Smooth muscle cell (in vitro differentiated cells): ENCODE data around the gene FAM117B. TPM values are rescaled to one million over a fixed set of nuclear protein-coding genes. Genes with fewer than 3 reads are reported as not detected.
A peak's percentile ranks its signal among the peaks of the same experiment; 100 is the strongest.

ENCODE experiments used
- DNase-seq: peaks from one replicate; lab custom pipeline; 2025; ENCODE audit not compliant: unreplicated experiment; lab: John Stamatoyannopoulos, UW
- H2AFZ ChIP-seq: fragments of 200-600 bp; sonication (generic); 2 replicates; pipeline ENCODE4 v1.6.0; 2016; ENCODE audit warnings: antibody characterized with exemption, low read depth, mild to moderate bottlenecking
- H3F3A ChIP-seq: fragments of 200-600 bp; sonication (generic); 2 replicates; pipeline ENCODE4 v1.6.0; 2017; ENCODE audit warnings: antibody characterized with exemption, low read depth
- H3K27ac ChIP-seq: fragments of 200-600 bp; sonication (generic); 2 replicates; pipeline ENCODE4 v1.5.1; 2016; ENCODE audit warnings: low read depth, mild to moderate bottlenecking
- H3K27me3 ChIP-seq: fragments of 200-600 bp; sonication (generic); 2 replicates; pipeline ENCODE4 v1.6.1; 2016; ENCODE audit warnings: low read depth, mild to moderate bottlenecking
- H3K36me3 ChIP-seq: fragments of 200-600 bp; sonication (generic); 2 replicates; pipeline ENCODE4 v1.5.1; 2016; ENCODE audit warnings: low read depth
- H3K4me1 ChIP-seq: fragments of 200-600 bp; sonication (generic); 2 replicates; pipeline ENCODE4 v1.5.1; 2016; ENCODE audit warnings: low read depth
- H3K4me2 ChIP-seq: fragments of 200-600 bp; sonication (generic); 2 replicates; pipeline ENCODE4 v1.6.0; 2016; ENCODE audit warnings: mild to moderate bottlenecking
- H3K4me3 ChIP-seq: fragments of 200-600 bp; sonication (generic); 2 replicates; pipeline ENCODE4 v1.5.1; 2016; ENCODE audit warnings: mild to moderate bottlenecking
- H3K79me2 ChIP-seq: fragments of 200-600 bp; sonication (generic); 2 replicates; pipeline ENCODE4 v1.6.0; 2016; ENCODE audit warnings: low read depth, mild to moderate bottlenecking
- H3K9ac ChIP-seq: fragments of 200-600 bp; sonication (generic); 2 replicates; pipeline ENCODE4 v1.6.0; 2016; ENCODE audit warnings: low read depth
- H3K9me3 ChIP-seq: fragments of 200-600 bp; sonication (generic); replicated peaks from 2 replicates; pipeline ENCODE4 v1.5.1; 2016; ENCODE audit warnings: low read depth
- H4K20me1 ChIP-seq: fragments of 200-600 bp; sonication (generic); 2 replicates; pipeline ENCODE4 v1.6.0; 2016; ENCODE audit warnings: low read depth
- WGBS: methylation state at CpG from one replicate; pipeline ENCODE4 v1.1.7; 2016; ENCODE audit warnings: low lambda C conversion rate; 5-methylcytosine and 5-hydroxymethylcytosine counted together
- polyA plus RNA-seq: library from polyadenylated mRNA; unstranded; fragments of >200 nt; fragmentation: Nextera tagmentation; extraction: Ambion mirVana; gene quantifications from 2 replicates; pipeline ENCODE4 v1.2.1, GENCODE V29; 2016
- total RNA-seq: library from RNA; depleted of rRNA; stranded (reverse); fragments of >200 nt; gene quantifications from 2 replicates; pipeline ENCODE4 v1.2.3, GENCODE V29; 2014
- TF ChIP-seq, protein P1 (sequence below): fragments of 200-600 bp; sonication (generic); IDR thresholded peaks from 2 replicates; pipeline ENCODE4 v1.5.1; 2017; ENCODE audit warnings: borderline replicate concordance, mild to moderate bottlenecking, antibody characterized with exemption; ENCODE audit not compliant: insufficient read depth, poor library complexity, severe bottlenecking

FAM117B gene
- total and polyA plus RNA-seq, 2 experiments from 2014 or later = 5.4 to 11.1 TPM

DNA sequence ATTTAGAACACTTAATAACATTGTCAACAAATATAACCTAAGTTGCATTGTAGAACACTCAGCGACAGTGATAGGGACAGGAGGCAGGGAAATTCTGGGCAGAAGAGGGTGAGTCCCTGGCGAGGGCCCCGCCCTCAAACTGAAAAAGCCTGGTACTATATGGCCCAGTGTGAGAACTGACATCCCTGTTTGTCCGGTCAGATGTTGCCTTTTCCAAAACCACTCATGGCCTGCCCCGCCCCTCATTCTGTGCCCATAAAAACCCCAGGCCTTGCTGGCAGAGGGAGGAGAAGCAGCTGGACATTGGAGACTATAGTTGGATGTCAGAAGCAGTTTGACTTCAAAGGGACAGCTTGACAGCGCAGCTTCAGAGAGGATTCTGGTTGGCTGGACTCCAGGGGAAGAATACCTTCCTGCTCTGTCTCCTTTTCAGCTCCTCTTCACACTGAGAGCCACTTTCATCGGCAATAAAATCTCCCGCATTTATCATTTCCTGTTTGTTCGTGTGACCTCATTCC is 47.0 kb downstream of the FAM117B start:
- Histone ChIP-seq H3F3A (no peaks in the 10 kb centered on the region), H3K9me3 (no peaks in the 10 kb centered on the region), H3K36me3 (no peaks in the 10 kb centered on the region), H4K20me1 (no peaks in the 10 kb centered on the region), H3K4me1 (no peaks in the 10 kb centered on the region), H3K9ac (no peak overlapping the region), H3K27me3 (no peaks in the 10 kb centered on the region), H3K79me2 (peaks cover 12% of the 10 kb centered on the region), H3K4me3 (no peak overlapping the region), H3K4me2 (no peak overlapping the region), H2AFZ (no peak overlapping the region), H3K27ac (no peak overlapping the region)
- 77% methylated on average over 9 of the region's 9 CpGs for WGBS
- no peak for DNase-seq
- TF ChIP-seq, protein P1, sequence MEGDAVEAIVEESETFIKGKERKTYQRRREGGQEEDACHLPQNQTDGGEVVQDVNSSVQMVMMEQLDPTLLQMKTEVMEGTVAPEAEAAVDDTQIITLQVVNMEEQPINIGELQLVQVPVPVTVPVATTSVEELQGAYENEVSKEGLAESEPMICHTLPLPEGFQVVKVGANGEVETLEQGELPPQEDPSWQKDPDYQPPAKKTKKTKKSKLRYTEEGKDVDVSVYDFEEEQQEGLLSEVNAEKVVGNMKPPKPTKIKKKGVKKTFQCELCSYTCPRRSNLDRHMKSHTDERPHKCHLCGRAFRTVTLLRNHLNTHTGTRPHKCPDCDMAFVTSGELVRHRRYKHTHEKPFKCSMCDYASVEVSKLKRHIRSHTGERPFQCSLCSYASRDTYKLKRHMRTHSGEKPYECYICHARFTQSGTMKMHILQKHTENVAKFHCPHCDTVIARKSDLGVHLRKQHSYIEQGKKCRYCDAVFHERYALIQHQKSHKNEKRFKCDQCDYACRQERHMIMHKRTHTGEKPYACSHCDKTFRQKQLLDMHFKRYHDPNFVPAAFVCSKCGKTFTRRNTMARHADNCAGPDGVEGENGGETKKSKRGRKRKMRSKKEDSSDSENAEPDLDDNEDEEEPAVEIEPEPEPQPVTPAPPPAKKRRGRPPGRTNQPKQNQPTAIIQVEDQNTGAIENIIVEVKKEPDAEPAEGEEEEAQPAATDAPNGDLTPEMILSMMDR = no peak

DNA sequence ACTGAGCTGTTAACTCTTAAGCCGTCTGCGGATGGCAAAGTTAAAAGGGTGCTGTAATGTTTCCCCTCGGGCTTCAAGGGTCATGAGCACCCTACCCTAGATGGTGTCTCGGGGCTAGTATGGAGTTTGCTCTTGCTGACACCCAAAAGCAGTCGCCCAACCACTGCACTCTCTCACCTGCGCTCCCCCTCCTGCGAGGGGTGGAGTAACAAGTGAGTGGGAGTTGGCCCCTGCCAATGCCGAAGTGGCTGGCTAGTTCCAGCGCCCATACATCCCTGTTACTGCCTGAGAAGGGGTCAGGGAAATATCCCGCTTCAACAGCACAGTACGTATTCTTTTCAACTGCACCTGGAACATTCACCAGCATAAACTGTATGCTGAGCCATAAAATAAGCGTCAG is 47.5 kb downstream of the FAM117B start:
- WGBS = 89% methylated on average over 12 of the region's 12 CpGs
- DNase-seq = no peak
- peaks cover 11% of the 10 kb centered on the region for H3K79me2 ChIP-seq
- H3K4me2 ChIP-seq = no peak overlapping the region
- H3K4me1 ChIP-seq = no peaks in the 10 kb centered on the region
- H3K9ac ChIP-seq = no peak overlapping the region
- no peak overlapping the region for H2AFZ ChIP-seq
- TF ChIP-seq, protein P1 = no peak
- no peak overlapping the region for H3K27ac ChIP-seq
- no peaks in the 10 kb centered on the region for H3K9me3 ChIP-seq
- no peaks in the 10 kb centered on the region for H3F3A ChIP-seq
- no peaks in the 10 kb centered on the region for H3K36me3 ChIP-seq
- H3K4me3 ChIP-seq = no peak overlapping the region
- H4K20me1 ChIP-seq = no peaks in the 10 kb centered on the region
- H3K27me3 ChIP-seq = no peaks in the 10 kb centered on the region

DNA sequence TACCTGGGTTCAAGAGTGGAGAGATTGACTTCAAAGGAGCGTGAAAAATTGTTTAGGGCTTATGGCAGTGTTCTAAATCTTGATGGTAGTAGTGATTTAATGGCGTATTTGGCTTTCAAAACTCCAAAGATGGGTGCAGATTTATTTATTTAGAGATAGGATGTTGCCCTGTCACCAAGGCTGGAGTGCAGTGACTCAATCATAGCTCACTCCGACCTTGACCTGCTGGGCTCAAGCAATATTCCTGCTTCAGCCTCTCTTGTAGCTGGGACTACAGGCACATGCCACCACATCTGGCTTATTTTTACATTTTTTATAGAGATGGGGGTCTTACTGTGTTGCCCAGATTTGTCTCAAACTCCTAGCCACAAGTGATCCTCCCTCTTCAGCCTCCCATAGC is 52.5 kb downstream of the FAM117B start:
- Histone ChIP-seq H3F3A (peaks cover 3% of the 10 kb centered on the region), H3K27ac (no peak overlapping the region), H2AFZ (no peak overlapping the region), H3K4me1 (peaks cover 3% of the 10 kb centered on the region), H3K9me3 (no peaks in the 10 kb centered on the region), H3K4me2 (no peak overlapping the region), H4K20me1 (no peaks in the 10 kb centered on the region), H3K79me2 (peaks cover 6% of the 10 kb centered on the region), H3K27me3 (no peaks in the 10 kb centered on the region), H3K36me3 (no peaks in the 10 kb centered on the region), H3K4me3 (no peak overlapping the region), H3K9ac (no peak overlapping the region)
- no peak for DNase-seq
- TF ChIP-seq, protein P1 = no peak
- 93% methylated on average over 3 of the region's 3 CpGs for WGBS

DNA sequence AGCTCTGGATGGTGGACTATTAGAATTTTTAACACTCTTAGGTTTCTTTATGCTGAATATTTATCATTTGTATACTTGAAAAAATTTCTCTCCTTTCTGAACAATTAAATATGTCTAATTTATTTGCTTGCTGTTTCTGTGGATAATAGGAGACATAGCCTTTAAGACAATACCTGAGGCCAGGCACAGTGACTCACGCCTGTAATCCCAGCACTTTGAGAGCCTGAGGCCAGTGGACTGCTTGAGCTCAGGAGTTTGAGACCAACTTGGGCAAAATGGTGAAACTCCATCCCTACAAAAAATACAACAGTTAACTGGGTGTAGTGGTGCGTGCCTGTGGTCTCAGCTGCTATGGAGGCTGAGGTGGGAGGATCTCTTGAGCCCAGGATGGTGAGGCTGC is 54.7 kb downstream of the FAM117B start:
- Histone ChIP-seq H3F3A (peaks cover 3% of the 10 kb centered on the region), H2AFZ (no peak overlapping the region), H3K27ac (peak overlapping the region; percentile 62), H4K20me1 (no peaks in the 10 kb centered on the region), H3K4me1 (peaks cover 3% of the 10 kb centered on the region), H3K4me3 (no peak overlapping the region), H3K4me2 (peak overlapping the region; percentile 51), H3K27me3 (no peaks in the 10 kb centered on the region), H3K9ac (no peak overlapping the region), H3K79me2 (peaks cover 23% of the 10 kb centered on the region), H3K9me3 (no peaks in the 10 kb centered on the region), H3K36me3 (no peaks in the 10 kb centered on the region)
- DNase-seq = no peak
- TF ChIP-seq, protein P1 = no peak
- WGBS = 90% methylated on average over 2 of the region's 2 CpGs
